Stimulated activated CD4-positive, alpha-beta T cell treated with anti-CD3 and anti-CD28 coated beads, Interleukin-1b, Interleukin-23, amount 100 ng/mL, for 24 hours (primary cell): ENCODE results near the gene UBA7.
"Not testable (repeated sequence)": the region's sequence is repeated elsewhere in the genome, so short reads cannot be mapped to it uniquely, and the experiment has no call there.

Experiments
- DNase-seq, 4 experiments: peaks; one replicate each; pipeline ENCODE4 v3.0.0-alpha.2; 2020; ENCODE audit warnings: low read depth in 4 of 4, low spot score in 1 of 4

UBA7 gene

GRCh38 chr3:49786357-49787181 lies 27.2 kb downstream of the UBA7 start, which contains the start of gene IP6K1:
IP6K1 (minus strand) TSS chr3:49786542; CDS start chr3:49748040, 38,502 bp downstream.
- DNase-seq, result peak; percentile 97 to 100 (median 98)

DNA sequence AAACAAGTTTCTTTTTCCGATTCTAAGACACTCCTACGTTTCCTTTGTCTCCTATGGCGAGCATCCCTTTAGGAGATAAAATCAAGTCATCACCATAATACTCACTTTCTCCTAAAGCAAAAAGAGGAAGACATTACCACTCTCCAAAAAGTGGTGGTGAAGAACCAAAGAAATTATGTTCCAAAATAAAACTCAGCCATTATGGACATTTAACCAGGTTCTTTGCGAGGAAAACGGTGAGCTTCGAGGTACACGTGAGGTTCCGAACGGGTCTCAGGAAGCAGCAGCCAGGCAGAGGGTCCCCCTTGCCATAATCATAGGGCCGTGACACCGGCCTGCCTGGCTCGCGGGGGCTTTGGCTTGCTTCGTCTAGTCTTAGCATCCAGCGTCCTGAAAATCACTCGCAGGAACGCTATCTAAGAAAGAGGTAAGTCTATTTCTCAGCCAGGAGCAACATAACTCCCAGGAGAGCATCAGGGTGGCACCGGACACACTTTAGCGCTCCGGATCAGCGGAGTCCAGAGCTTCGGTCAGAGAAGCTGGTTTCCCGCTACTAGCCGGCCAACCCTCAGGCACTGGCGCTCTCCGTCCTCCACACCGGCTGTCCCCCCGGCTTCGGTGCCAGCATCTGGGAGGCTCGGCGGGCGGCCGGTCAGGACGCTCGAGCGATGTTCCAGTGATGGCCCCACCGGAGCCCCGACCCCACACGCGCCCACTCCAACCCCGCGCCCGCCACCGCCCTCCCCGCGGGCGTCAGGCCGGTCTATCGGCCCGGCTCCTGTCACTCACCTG lies 28.0 kb downstream of the UBA7 start:
- DNase-seq, result no peak

GRCh38 chr3:49782277-49782676 lies 31.5 kb downstream of the UBA7 start:
- DNase-seq, result not testable (repeated sequence)

GRCh38 chr3:49781415-49782199 lies 32.1 kb downstream of the UBA7 start:
- no peak for DNase-seq

GRCh38 chr3:49780975-49781365 lies 32.8 kb downstream of the UBA7 start:
- not testable (repeated sequence) for DNase-seq

GRCh38 chr3:49780080-49780974 lies 33.4 kb downstream of the UBA7 start:
- DNase-seq, result no peak

- DNase-seq, result no peak
These were observed 34.2 kb downstream of the UBA7 start for GRCh38 chr3:49779358-49780079.

- not testable (repeated sequence) for DNase-seq
These were observed 37.7 kb downstream of the UBA7 start for GRCh38 chr3:49776101-49776500.

GRCh38 chr3:49775538-49775937 lies 38.2 kb downstream of the UBA7 start:
- DNase-seq, result no peak

- no peak for DNase-seq
These were observed 41.0 kb downstream of the UBA7 start for GRCh38 chr3:49772703-49773102.

DNA sequence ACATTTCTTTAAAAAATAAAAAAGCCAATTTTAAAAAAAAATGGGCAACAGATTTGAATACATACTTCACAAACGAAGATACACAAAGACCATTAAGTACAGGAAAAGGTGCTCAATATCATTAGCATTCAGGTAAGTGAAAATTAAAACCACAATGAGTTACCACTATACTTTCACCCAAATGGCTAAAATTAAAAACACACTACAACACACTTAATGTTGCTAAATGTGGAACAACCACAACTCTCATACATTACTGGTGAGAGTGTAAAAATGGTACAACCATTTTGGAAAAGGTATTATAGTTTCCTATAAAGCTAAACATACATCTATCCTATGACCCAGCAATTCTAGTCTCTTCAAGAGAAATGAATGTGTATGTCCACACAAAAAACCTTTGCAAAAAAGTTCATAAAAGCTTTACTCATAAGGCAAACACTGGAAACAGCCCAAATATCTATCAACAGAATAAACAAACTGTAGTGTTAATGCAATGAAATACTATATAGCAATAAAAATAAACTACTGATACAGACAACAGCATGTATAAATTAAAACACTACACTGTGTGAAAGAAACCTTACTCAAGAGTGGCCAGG lies 42.3 kb downstream of the UBA7 start:
- DNase-seq, result no peak

GRCh38 chr3:49769926-49770325 lies 43.8 kb downstream of the UBA7 start:
- no peak for DNase-seq

DNA sequence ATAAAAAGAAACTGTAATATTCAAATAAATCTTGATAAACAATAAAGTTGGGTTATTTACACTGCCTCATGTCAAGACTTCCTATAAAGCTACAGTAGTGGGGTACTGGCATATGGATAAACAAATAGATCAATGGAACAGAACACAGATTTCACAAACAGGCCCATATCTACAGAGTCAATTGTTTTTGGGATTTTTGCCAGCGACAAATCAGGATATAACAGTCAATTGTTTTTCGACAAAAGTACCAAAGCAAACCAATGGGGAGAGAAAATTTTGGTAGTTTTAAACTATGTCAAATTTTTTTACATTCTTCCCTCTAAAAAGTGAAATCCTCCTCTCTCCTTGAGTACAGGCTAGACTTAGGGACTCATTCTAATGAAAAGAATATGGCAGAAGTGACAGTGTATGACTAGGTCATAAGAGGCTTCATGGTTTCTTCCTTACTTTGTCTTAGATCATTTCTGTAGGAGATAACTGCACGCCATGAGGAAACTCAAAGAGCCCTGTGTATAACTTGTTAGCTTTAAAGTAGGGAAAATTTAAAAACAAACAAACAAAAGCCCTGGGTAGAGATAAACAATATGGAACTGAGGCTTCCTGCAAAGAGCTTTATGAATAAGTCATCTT lies 44.4 kb downstream of the UBA7 start:
- no peak for DNase-seq

DNA sequence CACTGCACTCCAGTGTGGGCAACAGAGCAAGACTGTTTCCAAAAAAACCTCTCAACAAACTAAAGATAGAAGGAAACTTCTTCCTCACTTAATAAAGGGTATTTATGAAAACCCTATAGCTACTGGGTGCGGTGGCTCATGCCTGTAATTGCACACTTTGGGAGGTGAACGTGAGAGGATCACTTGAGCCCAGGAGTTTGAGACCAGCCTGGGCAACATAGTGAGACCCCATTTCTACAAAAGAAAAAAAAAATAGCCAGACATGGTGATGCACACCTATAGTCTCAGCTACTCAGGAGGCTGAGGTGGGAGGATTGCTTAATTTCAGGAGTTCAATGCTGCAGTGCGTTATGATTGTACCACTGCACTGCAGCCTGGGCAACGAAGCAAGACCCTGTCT lies 49.8 kb downstream of the UBA7 start:
- no peak for DNase-seq

GRCh38 chr3:49761661-49762060 lies 52.1 kb downstream of the UBA7 start:
- no peak for DNase-seq

DNA sequence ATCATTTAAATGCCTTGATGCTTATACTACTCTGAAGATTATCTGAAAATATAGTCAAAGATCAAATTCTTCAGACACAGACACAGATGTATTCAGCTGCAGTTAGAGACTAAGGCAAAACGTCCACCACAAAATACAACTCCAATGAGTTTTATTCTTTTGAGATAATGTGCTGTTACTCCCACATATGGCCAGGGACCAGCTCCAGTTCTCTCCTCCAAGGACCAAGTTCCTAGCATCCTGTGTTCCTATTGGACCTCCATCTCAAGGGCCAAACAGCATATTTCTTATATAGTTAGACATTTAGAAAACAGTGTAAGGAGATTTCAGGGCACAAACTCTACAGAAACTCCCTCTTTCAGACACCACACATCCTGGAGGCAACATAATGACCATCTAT lies 54.5 kb downstream of the UBA7 start:
- DNase-seq, result no peak

- no peak for DNase-seq
These were observed 56.6 kb downstream of the UBA7 start for GRCh38 chr3:49757197-49757596.

DNA sequence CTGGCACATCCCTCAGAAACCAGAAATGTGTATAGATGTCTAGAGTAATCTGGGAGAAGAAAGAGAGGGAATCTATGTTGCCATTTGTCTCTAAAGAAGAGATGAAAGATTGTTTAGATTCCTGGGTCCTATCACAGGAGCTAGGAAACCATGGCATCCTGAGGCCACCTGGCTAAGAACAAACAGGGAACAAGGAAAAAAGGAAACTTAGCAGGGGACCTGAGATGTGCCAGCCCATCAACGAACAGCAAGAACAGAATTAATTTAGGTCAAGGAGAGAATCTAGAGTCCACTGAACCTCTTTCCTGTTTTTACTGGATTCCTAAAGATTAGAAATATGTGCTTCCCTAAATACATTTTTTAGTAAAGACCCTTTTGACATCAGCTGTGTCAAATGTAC lies 57.7 kb downstream of the UBA7 start:
- DNase-seq, result no peak
